Measurements from ENCODE around the gene CEP95.

The CEP95 gene

DNA sequence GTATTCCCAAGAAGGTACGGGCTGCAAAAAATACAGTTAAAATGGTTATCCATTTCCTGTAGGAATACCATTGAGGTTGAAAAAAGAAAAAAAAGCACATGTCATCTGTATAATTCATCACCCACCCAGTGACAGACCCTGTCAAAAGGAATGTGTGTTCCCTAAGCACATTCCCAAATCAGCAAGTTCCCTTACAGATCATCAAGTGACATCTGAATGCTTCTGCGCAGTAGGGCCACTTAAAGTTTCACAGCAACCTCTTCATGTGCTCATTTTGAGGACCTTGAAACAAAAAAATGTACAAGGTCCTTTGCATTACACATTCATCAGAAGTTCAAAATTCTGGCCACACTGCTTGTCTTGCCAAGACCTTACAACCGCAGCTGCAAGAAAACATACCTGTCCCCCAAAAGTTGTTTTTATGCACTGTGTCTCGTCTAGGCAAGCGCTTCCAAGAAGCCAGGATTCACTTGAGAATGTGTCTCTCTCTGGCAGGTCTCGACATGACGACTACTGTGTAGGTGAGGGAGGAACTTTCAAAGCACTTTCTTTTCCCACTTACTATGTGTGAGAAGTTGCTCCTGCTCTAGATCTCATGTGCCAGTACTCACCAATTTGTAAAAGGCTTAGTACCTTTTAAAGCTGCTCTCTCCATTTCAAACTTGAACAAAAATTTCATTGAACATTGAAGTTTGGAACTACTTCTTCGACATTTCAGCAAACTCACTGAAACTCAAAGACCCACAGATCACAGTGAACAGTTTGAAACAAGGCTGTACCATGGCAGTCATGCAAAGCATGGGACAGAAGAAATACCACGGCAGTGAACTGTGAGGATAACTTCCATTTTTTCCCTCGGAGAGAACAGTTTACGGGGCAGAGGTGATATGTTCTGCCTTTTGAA lies 5.7 kb upstream of the CEP95 start:
- TF ChIP-seq POLR2A (IDR thresholded peaks at IDR 0.05; ENCODE audit: low read depth, low read length) (peak; percentile 20; the same call in 1 of the 2 replicates), POU2F2 (IDR thresholded peaks at IDR 0.05; ENCODE audit: low read depth, low read length) (no peak), POLR2AphosphoS5 (IDR thresholded peaks at IDR 0.05; ENCODE audit: low read depth, low read length) (peak; percentile 39)
- no peak for FAIRE-seq
- DNase-seq (ENCODE audit: insufficient read length, low spot score), result no peak

DNA sequence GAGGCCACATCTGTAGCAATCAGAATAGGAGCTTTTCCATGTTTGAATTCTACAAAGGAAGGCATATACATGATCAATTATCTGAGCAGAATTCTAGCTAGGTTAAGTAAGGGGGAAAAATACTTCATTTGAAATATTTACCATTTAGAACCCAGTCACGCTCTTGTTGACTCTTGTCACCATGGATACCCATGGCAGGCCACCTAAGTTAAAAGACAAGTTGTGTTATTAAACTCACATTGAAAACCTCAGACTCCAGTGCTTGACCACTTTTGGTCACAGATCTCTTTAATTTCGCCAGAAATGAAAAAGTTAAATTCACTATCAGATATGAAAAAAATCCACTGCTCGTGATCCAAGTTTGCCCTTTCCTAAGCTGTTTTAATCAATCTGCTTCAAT lies 4.8 kb upstream of the CEP95 start:
- DNase-seq (ENCODE audit: insufficient read length, low spot score) (no peak), FAIRE-seq (no peak)
- TF ChIP-seq SPI1 (IDR thresholded peaks at IDR 0.05; ENCODE audit: low read depth, low read length), result no peak
- no peak for TF ChIP-seq PAX5 (IDR thresholded peaks at IDR 0.05; ENCODE audit: insufficient read depth, low read length, severe bottlenecking)
- TF ChIP-seq POU2F2 (IDR thresholded peaks at IDR 0.05; ENCODE audit: low read depth, low read length), result no peak
- no peak for TF ChIP-seq POLR2A (IDR thresholded peaks at IDR 0.05; ENCODE audit: low read depth, low read length)
- TF ChIP-seq POLR2AphosphoS5 (IDR thresholded peaks at IDR 0.05; ENCODE audit: low read depth, low read length), result no peak
- no peak for TF ChIP-seq TAF1 (IDR thresholded peaks at IDR 0.05; ENCODE audit: low read depth, low read length)

DNA sequence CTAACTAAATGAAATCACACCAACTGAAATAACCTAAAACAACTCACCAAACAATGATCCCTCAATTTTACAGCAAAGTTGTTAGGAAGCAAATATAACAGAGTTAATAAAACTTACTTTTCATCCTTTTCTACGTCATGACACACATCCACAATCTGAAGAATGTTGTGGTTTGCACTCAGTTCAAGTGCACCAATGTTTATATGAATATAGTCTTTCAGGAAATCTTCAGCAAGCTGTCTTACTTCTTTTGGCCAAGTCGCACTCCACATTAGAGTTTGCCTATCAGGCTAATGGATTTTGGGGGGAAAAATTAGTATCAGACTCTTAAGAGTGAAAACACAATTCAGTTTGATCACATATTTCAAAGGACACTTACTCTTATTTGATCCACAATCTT lies 4.0 kb upstream of the CEP95 start:
- DNase-seq (ENCODE audit: insufficient read length, low spot score) (no peak), FAIRE-seq (no peak)
- TF ChIP-seq POLR2AphosphoS5 (IDR thresholded peaks at IDR 0.05; ENCODE audit: low read depth, low read length), result no peak; the same call in 1 of the 2 replicates
- TF ChIP-seq POLR2A (IDR thresholded peaks at IDR 0.05; ENCODE audit: low read depth, low read length), result no peak
- no peak for TF ChIP-seq TAF1 (IDR thresholded peaks at IDR 0.05; ENCODE audit: low read depth, low read length)
- no peak for TF ChIP-seq PAX5 (IDR thresholded peaks at IDR 0.05; ENCODE audit: insufficient read depth, low read length, severe bottlenecking)
- no peak for TF ChIP-seq SPI1 (IDR thresholded peaks at IDR 0.05; ENCODE audit: low read depth, low read length)
- no peak for TF ChIP-seq POU2F2 (IDR thresholded peaks at IDR 0.05; ENCODE audit: low read depth, low read length)

DNA sequence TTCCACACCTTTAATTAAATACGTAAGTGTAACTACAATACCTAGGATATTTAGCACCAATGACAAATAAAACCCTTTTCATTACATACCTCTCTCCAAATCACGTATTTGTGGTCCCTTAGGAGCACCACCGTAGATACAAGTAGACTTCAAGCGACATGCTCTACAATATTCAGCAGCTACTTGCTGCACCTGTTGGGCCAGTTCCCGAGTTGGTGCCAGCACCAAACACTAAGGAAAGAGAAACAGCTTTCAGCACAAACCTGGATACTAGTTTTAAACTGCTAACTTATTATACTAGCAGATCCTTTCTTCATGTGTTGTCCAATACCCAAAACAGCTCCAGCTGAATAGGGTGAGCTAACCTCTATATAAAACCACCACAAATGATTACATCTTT lies 3.4 kb upstream of the CEP95 start:
- TF ChIP-seq POLR2AphosphoS5 (IDR thresholded peaks at IDR 0.05; ENCODE audit: low read depth, low read length) (no peak), POLR2A (IDR thresholded peaks at IDR 0.05; ENCODE audit: low read depth, low read length) (no peak), SPI1 (IDR thresholded peaks at IDR 0.05; ENCODE audit: low read depth, low read length) (no peak), TAF1 (IDR thresholded peaks at IDR 0.05; ENCODE audit: low read depth, low read length) (no peak), PAX5 (IDR thresholded peaks at IDR 0.05; ENCODE audit: insufficient read depth, low read length, severe bottlenecking) (no peak), POU2F2 (IDR thresholded peaks at IDR 0.05; ENCODE audit: low read depth, low read length) (no peak)
- DNase-seq (ENCODE audit: insufficient read length, low spot score) (no peak), FAIRE-seq (no peak)

DNA sequence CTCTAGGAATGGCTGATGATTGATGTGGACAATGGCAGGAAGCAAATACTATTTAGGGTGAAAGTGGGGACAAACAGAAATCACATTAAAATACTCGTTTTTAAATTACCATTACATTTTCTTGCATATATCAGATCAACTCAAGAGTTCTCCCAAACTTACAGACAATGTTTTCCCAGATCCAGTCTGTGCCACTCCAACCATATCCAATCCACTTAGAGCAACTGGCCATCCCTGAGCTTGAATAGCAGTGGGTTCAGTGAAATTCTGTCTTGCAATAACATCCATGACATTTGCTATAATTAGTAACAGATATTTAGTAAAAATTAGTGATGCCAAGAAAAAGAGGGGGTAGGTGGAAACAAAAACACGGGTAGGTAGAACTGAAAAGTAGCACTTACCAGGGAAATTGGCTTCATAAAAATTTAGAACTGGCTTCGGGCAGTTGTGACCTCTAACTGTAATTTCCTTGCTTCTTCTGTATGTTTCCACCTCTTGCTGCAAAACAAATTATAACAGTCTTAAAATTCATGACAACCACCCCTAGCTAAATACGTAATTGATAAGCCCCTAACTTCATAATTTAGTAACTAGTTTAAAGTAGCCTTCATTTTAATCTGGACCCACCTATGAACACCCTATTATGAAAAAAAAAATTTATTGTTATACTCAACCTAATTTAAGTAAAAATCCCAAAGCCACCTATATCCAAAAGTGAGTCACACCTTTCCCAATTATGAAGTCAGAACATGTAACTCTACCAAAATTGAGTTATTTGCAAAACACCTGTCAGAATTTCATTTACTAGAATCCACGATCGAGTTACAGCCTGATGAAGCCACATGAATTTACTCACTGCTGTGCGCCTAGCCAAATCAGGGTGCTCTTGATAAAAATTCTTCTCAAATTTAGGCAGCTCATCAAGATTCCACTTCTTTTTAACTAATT lies 2.7 kb upstream of the CEP95 start:
- FAIRE-seq (no peak), DNase-seq (ENCODE audit: insufficient read length, low spot score) (no peak)
- TF ChIP-seq POU2F2 (IDR thresholded peaks at IDR 0.05; ENCODE audit: low read depth, low read length) (no peak), POLR2AphosphoS5 (IDR thresholded peaks at IDR 0.05; ENCODE audit: low read depth, low read length) (0 out of 2 replicates have a peak, but pooled peaks have one; percentile 2)

DNA sequence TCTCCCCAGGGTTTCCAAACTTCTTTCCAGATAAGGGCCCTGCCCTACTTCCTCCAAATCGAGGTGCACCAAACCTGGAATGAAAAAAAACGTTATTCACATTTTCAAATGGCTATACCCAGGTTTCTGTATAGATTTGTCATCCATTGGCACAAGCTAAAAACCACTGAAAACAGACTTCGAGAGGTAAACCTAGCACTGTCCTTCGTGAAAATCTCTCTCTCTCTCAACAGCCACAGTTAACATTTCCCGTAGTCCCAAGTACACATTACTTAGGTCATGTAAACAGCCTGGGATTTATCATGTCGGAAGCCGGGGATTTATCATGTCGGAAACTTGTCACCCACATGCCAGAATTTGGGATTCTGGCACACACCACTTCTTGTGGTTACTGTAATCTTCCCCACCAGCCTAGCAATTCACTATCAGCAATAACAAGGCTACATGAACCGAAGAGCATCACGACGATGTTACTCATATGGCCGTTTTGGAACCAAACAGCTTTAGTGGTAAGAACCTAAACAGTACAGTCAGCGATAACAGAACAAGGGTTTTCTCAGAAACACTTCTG lies 1.9 kb upstream of the CEP95 start:
- DNase-seq (ENCODE audit: insufficient read length, low spot score), result no peak
- no peak for FAIRE-seq
- TF ChIP-seq PAX5 (IDR thresholded peaks at IDR 0.05; ENCODE audit: insufficient read depth, low read length, severe bottlenecking) (no peak), SPI1 (IDR thresholded peaks at IDR 0.05; ENCODE audit: low read depth, low read length) (no peak), POU2F2 (IDR thresholded peaks at IDR 0.05; ENCODE audit: low read depth, low read length) (no peak), TAF1 (IDR thresholded peaks at IDR 0.05; ENCODE audit: low read depth, low read length) (no peak), POLR2AphosphoS5 (IDR thresholded peaks at IDR 0.05; ENCODE audit: low read depth, low read length) (no peak), POLR2A (IDR thresholded peaks at IDR 0.05; ENCODE audit: low read depth, low read length) (no peak)

DNA sequence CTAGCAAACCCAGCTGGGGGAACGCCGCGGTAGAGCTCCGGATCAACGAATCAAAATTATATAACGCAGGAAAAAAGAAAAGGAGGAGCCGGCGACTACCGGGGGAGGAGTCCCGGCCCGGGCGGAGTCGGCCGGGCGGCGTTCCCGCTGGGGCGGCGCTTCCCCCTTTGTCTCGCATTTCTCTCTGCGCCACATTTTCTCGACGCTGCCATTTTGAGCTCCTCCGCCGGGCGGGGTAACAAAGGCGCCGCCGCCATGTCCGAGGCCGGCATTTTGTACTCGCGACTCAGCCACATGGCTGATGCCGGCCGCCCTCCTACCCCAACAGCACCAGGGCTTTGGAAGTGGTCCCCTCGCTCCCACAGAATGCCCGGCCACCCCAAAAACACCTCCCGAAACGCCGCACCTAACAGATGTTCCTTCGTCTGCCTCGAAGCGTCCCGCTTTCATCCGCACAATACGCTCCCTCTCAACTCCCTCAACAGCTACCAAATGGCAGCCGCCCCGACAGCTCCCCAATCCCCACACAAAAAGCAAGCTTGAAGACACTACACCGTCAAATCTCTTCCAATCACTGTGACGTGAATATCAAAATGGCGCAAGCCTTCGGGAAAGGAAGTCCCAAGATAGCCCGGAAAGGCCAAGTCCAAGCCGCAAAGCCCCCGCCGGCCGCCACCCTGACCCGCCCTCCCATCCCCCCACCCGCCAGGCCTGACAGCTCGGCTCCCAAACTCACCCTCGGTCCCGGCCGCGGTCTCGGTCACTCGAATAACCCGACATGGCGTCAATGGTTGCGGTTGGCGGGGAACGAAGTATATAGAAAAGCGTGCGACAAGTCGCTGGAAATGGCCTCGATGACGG lies 1.2 kb upstream of the CEP95 start:
- TF ChIP-seq SPI1 (IDR thresholded peaks at IDR 0.05; ENCODE audit: low read depth, low read length) (peak; percentile 38; the same call in 1 of the 2 replicates), POLR2AphosphoS5 (IDR thresholded peaks at IDR 0.05; ENCODE audit: low read depth, low read length) (no peak; the same call in none of the 2 replicates), POLR2A (IDR thresholded peaks at IDR 0.05; ENCODE audit: low read depth, low read length) (no peak), POU2F2 (IDR thresholded peaks at IDR 0.05; ENCODE audit: low read depth, low read length) (0 out of 2 replicates have a peak, but pooled peaks have one; percentile 23), TAF1 (IDR thresholded peaks at IDR 0.05; ENCODE audit: low read depth, low read length) (peak; percentile 85), PAX5 (IDR thresholded peaks at IDR 0.05; ENCODE audit: insufficient read depth, low read length, severe bottlenecking) (no peak)
- FAIRE-seq (peak; percentile 28), DNase-seq (ENCODE audit: insufficient read length, low spot score) (peak; percentile 62)

DNA sequence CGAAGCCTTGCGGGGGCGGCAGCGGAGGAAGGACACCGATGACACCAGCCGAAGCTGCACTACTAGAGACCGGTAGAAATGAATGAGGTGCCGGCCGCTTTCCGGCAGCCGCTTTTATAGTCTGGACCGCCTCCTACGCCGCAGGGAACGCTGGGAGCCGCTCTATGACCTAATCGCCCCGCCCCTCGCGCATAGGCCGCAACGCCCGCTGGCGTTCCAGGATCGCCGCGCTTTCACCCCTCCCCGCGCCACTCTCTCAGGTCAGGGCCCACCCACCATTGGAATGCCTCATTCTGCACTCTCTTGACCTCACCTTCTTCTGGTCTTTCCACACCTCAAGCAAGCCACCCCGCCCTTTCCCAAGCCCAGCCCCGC lies 589 bp upstream of the CEP95 start, which contains the start of gene DDX5:
TSS of gene DDX5 (minus strand) at position 89 of the 375 bp plus-strand sequence. CDS start 170 bp downstream, outside the sequence.
- no peak for FAIRE-seq
- peak; percentile 99 for TF ChIP-seq TAF1 (IDR thresholded peaks at IDR 0.05; ENCODE audit: low read depth, low read length)
- peak; percentile 100 for TF ChIP-seq POLR2A (IDR thresholded peaks at IDR 0.05; ENCODE audit: low read depth, low read length)
- peak; percentile 99 for TF ChIP-seq POLR2AphosphoS5 (IDR thresholded peaks at IDR 0.05; ENCODE audit: low read depth, low read length)
- peak; percentile 94 for TF ChIP-seq POU2F2 (IDR thresholded peaks at IDR 0.05; ENCODE audit: low read depth, low read length)
- peak; percentile 11 for TF ChIP-seq PAX5 (IDR thresholded peaks at IDR 0.05; ENCODE audit: insufficient read depth, low read length, severe bottlenecking)
- TF ChIP-seq SPI1 (IDR thresholded peaks at IDR 0.05; ENCODE audit: low read depth, low read length), result no peak
- DNase-seq (ENCODE audit: insufficient read length, low spot score), result peak; percentile 83
